ENCODE measurements around the gene ADCY6.
A peak's percentile ranks its signal among the peaks of the same experiment; 100 is the strongest.
"Not testable (repeated sequence)": the region's sequence is repeated elsewhere in the genome, so short reads cannot be mapped to it uniquely, and the experiment has no call there.

The ADCY6 gene

DNA sequence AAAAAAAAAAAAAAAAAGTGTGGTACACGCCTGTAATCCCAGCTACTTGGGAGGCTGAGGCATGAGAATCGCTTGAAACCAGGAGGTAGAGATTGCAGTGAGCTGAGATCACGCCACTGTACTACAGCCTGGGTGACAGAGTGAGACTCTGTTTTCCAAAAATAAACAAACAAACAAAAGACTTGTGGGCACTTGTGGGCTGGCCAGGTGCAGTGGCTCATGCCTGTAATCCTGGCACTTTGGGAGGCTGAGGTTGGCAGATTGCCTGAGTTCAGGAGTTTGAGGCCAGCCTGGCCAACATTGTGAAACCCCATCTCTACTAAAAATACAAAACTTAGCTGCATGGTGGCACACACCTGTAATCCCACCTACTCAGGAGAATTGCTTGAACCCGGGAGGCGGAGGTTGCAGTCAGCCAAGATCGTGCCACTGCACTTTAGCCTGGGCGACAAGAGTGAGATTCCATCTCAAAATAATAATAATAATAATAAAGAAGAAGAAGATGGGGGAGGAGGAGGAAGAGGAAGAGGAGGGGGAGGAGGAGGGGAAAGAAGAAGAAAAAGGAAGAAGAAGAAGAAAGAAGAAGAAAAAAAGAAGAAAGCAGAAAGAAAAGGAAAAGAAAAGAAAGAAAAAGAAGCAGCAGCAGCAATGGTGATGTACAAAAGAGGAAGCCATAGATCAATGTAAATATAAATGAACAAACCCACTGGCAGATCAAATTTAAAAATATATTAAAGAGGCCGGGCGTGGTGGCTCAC, 44.5 kb downstream of the ADCY6 start:
- Histone ChIP-seq H3K9ac (ENCODE audit: low read length in 2 of 2) (no peak overlapping the region), H3K4me3 (ENCODE audit: low read length in 2 of 2) (no peak overlapping the region), H3K4me1 (ENCODE audit: control insufficient read depth, insufficient read depth, low read length) (no peaks in the 10 kb centered on the region), H3K27me3 (ENCODE audit: control insufficient read depth in 1 of 2, insufficient read depth in 2 of 2, low read length in 2 of 2) (peaks cover 0 to 4% of the 10 kb centered on the region in 2 donors), H3K27ac (ENCODE audit: low read length) (no peak overlapping the region), H3K36me3 (ENCODE audit: control insufficient read depth in 2 of 2, insufficient read depth in 2 of 2, low read length in 2 of 2) (no peaks in the 10 kb centered on the region), H3K9me3 (ENCODE audit: control insufficient read depth in 2 of 2, low read length in 2 of 2) (no peaks in the 10 kb centered on the region)

DNA sequence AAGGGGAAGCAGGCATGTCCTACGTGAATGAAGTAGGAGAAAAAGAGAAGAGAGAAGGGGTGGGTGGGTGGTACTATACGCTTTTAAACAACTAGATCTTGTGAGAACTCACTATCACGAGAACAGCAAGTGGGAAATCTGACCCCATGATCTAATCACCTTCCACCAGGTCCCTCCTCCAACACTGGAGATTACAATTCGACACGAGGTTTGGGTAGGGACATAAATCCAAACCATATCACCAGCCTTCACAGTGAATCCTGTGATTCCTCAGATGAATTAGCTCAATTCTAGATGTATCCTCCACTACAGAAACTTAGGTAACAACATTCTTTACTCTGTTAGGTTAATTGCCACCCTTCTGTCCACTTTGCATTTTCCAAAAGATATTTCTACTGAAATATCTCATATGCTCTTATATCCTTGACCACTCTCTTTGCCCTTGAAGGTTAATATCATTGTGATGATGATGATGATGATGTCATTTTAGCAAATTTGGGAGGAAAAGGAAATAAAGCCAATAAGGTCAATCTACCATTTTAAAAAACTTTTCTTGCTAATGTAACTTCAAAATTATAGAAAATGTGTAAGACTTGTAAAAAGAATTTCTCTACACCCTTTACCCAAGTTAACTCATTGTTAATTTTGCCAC, 49.1 kb downstream of the ADCY6 start:
- Histone ChIP-seq H3K4me1 (ENCODE audit: control insufficient read depth, insufficient read depth, low read length) (no peaks in the 10 kb centered on the region), H3K9me3 (ENCODE audit: control insufficient read depth in 2 of 2, low read length in 2 of 2) (no peaks in the 10 kb centered on the region), H3K9ac (ENCODE audit: low read length in 2 of 2) (no peak overlapping the region), H3K4me3 (ENCODE audit: low read length in 2 of 2) (no peak overlapping the region), H3K27me3 (ENCODE audit: control insufficient read depth in 1 of 2, insufficient read depth in 2 of 2, low read length in 2 of 2) (peaks cover 0 to 4% of the 10 kb centered on the region in 2 donors), H3K36me3 (ENCODE audit: control insufficient read depth in 2 of 2, insufficient read depth in 2 of 2, low read length in 2 of 2) (no peaks in the 10 kb centered on the region), H3K27ac (ENCODE audit: low read length) (no peak overlapping the region)

DNA sequence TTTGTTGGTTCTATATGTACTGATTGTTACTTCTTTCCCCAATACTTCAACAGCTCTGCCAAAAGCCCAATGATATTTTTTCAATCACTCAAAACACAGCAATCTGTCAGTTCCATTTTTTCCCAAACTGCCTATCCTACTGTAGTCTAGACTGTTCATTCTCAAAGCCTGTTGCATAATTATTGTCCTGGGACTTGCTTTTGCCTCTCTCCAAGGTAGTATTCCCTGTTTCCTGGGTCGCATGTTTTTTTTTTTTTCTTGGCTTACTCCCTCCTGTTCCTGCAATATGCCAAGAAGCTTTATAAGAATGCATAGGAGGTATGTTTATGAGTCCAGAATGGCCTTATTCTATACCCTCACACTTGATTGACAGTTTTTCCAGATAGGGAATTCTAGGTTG, 52.4 kb downstream of the ADCY6 start:
- no peak overlapping the region for H3K27ac ChIP-seq (ENCODE audit: low read length)
- H3K9me3 ChIP-seq (ENCODE audit: control insufficient read depth in 2 of 2, low read length in 2 of 2): no peaks in the 10 kb centered on the region
- H3K9ac ChIP-seq (ENCODE audit: low read length in 2 of 2): no peak overlapping the region
- no peaks in the 10 kb centered on the region for H3K4me1 ChIP-seq (ENCODE audit: control insufficient read depth, insufficient read depth, low read length)
- peaks cover 0 to 4% of the 10 kb centered on the region in 2 donors for H3K27me3 ChIP-seq (ENCODE audit: control insufficient read depth in 1 of 2, insufficient read depth in 2 of 2, low read length in 2 of 2)
- H3K4me3 ChIP-seq (ENCODE audit: low read length in 2 of 2): no peak overlapping the region
- H3K36me3 ChIP-seq (ENCODE audit: control insufficient read depth in 2 of 2, insufficient read depth in 2 of 2, low read length in 2 of 2): no peaks in the 10 kb centered on the region

DNA sequence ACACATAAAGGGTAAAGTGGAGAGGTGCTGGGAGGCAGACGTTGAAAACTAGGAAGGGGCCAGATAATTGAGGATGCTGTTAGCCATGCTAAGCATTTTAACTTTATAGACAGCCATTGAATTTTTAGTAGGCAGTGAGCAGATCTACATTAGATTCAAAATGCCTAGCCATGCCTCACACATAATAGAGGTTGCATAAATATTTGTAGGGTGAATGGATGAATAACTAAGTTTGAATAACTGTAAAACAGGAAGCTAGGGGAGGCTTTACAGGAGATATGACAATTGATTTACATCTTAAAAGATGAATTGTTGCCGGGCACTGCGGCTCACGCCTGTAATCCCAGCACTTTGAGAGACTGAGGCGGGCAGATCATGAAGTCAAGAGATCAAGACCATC, 60.1 kb downstream of the ADCY6 start:
- Histone ChIP-seq H3K36me3 (ENCODE audit: control insufficient read depth in 2 of 2, insufficient read depth in 2 of 2, low read length in 2 of 2) (no peaks in the 10 kb centered on the region), H3K27me3 (ENCODE audit: control insufficient read depth in 1 of 2, insufficient read depth in 2 of 2, low read length in 2 of 2) (peaks cover 0 to 3% of the 10 kb centered on the region in 2 donors), H3K4me1 (ENCODE audit: control insufficient read depth, insufficient read depth, low read length) (no peaks in the 10 kb centered on the region), H3K4me3 (ENCODE audit: low read length in 2 of 2) (no peak overlapping the region), H3K9me3 (ENCODE audit: control insufficient read depth in 2 of 2, low read length in 2 of 2) (no peaks in the 10 kb centered on the region), H3K27ac (ENCODE audit: low read length) (no peak overlapping the region), H3K9ac (ENCODE audit: low read length in 2 of 2) (no peak overlapping the region)

DNA sequence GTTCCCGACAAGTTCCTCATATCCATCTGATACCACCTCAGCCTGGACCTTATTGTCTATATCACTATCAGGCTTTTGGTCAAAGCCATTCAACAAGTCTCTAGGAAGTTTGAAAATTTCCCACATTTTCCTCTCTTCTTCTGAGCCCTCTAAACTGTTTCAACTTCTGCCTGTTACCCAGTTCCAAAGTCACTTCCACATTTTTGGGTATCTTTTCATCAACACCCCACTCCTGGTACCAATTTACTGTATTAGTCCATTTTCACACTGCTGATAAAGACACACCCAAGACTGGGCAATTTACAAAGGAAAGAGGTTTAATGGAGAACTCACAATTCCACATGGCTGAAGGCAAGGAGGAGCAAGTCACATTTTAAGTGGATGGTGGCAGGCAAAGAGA, 68.2 kb downstream of the ADCY6 start:
- not testable (repeated sequence) for H3K27me3 ChIP-seq (ENCODE audit: control insufficient read depth in 1 of 2, insufficient read depth in 2 of 2, low read length in 2 of 2); H3K36me3 ChIP-seq (ENCODE audit: control insufficient read depth in 2 of 2, insufficient read depth in 2 of 2, low read length in 2 of 2); H3K27ac ChIP-seq (ENCODE audit: low read length); H3K9me3 ChIP-seq (ENCODE audit: control insufficient read depth in 2 of 2, low read length in 2 of 2); H3K9ac ChIP-seq (ENCODE audit: low read length in 2 of 2); H3K4me1 ChIP-seq (ENCODE audit: control insufficient read depth, insufficient read depth, low read length); H3K4me3 ChIP-seq (ENCODE audit: low read length in 2 of 2)

DNA sequence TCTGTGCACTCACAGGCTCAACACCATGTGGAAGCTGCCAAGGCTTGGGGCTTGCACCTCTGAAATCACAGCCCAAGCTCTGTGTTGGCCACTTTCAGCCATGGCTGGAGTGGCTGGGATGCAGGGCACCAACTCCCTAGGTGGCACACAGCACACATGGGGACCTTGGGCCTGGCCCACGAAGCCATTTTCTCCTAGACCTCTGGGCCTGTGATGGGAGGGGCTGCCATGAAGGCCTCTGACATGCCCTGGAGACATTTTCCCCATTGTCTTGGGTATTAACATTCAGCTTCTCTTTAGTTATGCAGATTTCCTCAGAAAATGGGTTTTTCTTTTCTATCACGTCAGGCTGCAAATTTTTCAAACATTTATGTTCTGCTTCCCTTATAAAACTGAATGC, 68.7 kb downstream of the ADCY6 start:
- not testable (repeated sequence) for H3K4me3 ChIP-seq (ENCODE audit: low read length in 2 of 2); H3K4me1 ChIP-seq (ENCODE audit: control insufficient read depth, insufficient read depth, low read length); H3K9ac ChIP-seq (ENCODE audit: low read length in 2 of 2); H3K27me3 ChIP-seq (ENCODE audit: control insufficient read depth in 1 of 2, insufficient read depth in 2 of 2, low read length in 2 of 2); H3K9me3 ChIP-seq (ENCODE audit: control insufficient read depth in 2 of 2, low read length in 2 of 2); H3K36me3 ChIP-seq (ENCODE audit: control insufficient read depth in 2 of 2, insufficient read depth in 2 of 2, low read length in 2 of 2); H3K27ac ChIP-seq (ENCODE audit: low read length)

DNA sequence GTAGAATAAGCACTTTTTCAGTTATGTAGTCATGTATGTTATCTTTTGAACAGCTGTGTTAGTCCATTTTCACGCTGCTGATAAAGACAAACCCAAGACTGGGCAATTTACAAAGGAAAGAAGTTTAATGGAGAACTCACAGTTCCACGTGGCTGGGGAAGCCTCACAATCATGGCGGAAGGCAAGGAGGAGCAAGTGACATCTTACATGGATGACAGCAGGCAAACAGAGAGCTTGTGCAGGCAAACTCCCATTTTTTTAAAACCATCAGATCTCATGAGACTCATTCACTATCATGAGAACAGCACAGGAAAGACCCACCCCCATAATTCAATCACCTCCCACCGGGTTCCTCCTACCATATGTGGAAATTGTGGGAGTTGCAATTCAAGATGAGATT, 69.9 kb downstream of the ADCY6 start:
- not testable (repeated sequence) for H3K36me3 ChIP-seq (ENCODE audit: control insufficient read depth in 2 of 2, insufficient read depth in 2 of 2, low read length in 2 of 2); H3K4me3 ChIP-seq (ENCODE audit: low read length in 2 of 2); H3K9ac ChIP-seq (ENCODE audit: low read length in 2 of 2); H3K27ac ChIP-seq (ENCODE audit: low read length); H3K27me3 ChIP-seq (ENCODE audit: control insufficient read depth in 1 of 2, insufficient read depth in 2 of 2, low read length in 2 of 2); H3K9me3 ChIP-seq (ENCODE audit: control insufficient read depth in 2 of 2, low read length in 2 of 2)
- peaks cover 20% of the 10 kb centered on the region for H3K4me1 ChIP-seq (ENCODE audit: control insufficient read depth, insufficient read depth, low read length)

DNA sequence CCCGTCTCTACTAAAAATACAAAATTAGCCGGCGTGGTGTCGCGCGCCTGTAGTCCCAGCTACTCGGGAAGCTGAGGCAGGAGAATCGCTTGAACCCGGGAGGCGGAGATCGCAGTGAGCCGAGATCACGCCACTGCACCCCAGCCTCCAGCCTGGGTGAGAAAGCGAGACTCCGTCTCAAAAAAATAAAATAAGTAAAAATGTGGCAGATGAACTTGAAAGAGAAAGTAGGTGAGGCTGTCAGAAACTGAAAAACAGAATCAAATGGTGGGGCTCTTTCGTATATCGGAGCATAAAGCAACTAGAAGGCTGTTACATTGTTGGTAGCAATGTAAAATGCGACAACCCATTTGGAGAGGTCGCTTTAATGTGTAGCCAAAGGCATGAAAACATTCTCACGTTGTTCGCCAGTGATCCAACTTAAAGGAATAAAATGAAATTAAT, 71.6 kb downstream of the ADCY6 start:
- peaks cover 8 to 9% of the 10 kb centered on the region in 2 donors for H3K36me3 ChIP-seq (ENCODE audit: control insufficient read depth in 2 of 2, insufficient read depth in 2 of 2, low read length in 2 of 2)
- peak overlapping the region; percentile 99 for H3K27ac ChIP-seq (ENCODE audit: low read length)
- H3K27me3 ChIP-seq (ENCODE audit: control insufficient read depth in 1 of 2, insufficient read depth in 2 of 2, low read length in 2 of 2): no peaks in the 10 kb centered on the region
- peaks cover 2 to 4% of the 10 kb centered on the region in 2 donors for H3K9me3 ChIP-seq (ENCODE audit: control insufficient read depth in 2 of 2, low read length in 2 of 2)
- peak overlapping the region; percentile 96 to 98 for H3K4me3 ChIP-seq (ENCODE audit: low read length in 2 of 2)
- peak overlapping the region; percentile 82 to 99 for H3K9ac ChIP-seq (ENCODE audit: low read length in 2 of 2)
- H3K4me1 ChIP-seq (ENCODE audit: control insufficient read depth, insufficient read depth, low read length): peaks cover 26% of the 10 kb centered on the region

DNA sequence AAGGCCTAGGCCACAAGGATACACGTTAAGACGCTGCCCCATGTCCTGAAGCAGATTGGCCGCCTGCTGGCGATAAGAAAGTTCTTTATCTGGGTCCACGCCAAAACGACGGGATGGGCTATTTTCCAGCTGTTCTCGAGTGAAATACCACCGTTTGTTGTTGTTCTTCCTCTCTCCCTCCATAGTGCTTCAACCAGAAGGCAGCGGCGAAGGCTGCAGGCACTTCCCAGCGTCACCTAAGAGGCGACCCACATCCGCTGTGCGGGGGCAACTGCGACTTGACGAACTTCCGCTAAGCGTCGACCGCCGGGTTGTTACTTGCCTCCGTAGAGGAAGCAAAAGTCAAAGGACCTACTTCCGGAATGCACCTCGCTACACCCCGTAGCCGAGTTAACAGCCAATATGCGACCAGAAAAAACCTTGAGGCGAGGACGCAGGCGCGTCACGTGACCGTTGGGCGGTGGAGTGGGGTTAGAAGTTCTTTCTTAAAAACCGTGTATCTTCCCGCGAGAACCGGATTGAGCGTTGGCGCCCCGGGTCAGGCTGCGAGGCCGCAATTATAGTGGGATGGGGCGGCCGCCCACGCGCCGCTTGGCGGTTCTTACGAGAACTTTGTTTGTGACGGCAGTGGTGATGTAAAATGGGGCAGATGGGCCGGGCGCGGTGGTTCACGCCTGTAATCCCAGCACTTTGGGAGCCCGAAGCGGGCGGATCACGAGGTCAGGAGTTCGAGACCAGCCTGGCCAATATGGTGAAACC, 72.2 kb downstream of the ADCY6 start, which contains the start of gene CCNT1:
TSS of gene CCNT1 (minus strand) at position 215 of the 759 bp plus-strand sequence. CDS start at position 183, 32 bp downstream.
- H3K27me3 ChIP-seq (ENCODE audit: control insufficient read depth in 1 of 2, insufficient read depth in 2 of 2, low read length in 2 of 2): no peaks in the 10 kb centered on the region
- peak within 1 kb of the TSS; percentile 96 to 98 for H3K4me3 ChIP-seq (ENCODE audit: low read length in 2 of 2)
- H3K9me3 ChIP-seq (ENCODE audit: control insufficient read depth in 2 of 2, low read length in 2 of 2): peaks cover 2 to 4% of the 10 kb centered on the region in 2 donors
- peaks cover 26% of the 10 kb centered on the region for H3K4me1 ChIP-seq (ENCODE audit: control insufficient read depth, insufficient read depth, low read length)
- peak within 1 kb of the TSS; percentile 99 for H3K27ac ChIP-seq (ENCODE audit: low read length)
- peak within 1 kb of the TSS; percentile 99 for H3K9ac ChIP-seq (ENCODE audit: low read length in 2 of 2)
- H3K36me3 ChIP-seq (ENCODE audit: control insufficient read depth in 2 of 2, insufficient read depth in 2 of 2, low read length in 2 of 2): peaks cover 8 to 14% of the 10 kb centered on the region in 2 donors
